HG03139 (cell line): ENCODE results near the gene C9orf57.
"Not testable (repeated sequence)": the region's sequence is repeated elsewhere in the genome, so short reads cannot be mapped to it uniquely, and the experiment has no call there.

Experiments used
- ATAC-seq: cut with Tn5 transposase; IDR thresholded peaks from one replicate; pipeline ENCODE4 v1.9.1; 2021; ENCODE audit not compliant: unreplicated experiment

Gene C9orf57

GRCh38 chr9:72025906-72026305 lies 34.5 kb downstream of the C9orf57 start:
- no peak for ATAC-seq

DNA sequence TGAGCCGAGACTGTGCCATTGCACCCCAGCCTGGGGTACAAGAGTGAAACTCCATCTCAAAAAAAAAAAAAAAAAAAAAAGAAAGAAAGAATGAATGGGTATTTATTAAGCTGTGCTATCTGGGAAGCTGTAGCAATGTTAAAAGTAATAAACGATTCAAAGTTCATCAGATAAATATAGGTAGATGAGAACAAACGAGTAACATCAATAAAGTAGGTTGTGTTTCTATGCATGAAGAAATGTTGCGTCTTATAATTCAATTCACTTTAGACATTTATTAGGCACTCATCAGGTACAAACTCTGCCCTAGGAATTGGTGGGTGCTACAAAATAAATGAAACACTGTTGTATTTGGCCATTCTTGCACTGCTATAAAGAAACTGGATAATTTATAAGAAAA lies 36.8 kb downstream of the C9orf57 start:
- ATAC-seq: no peak

- no peak for ATAC-seq
Observed at GRCh38 chr9:72022841-72023240, 37.6 kb downstream of the C9orf57 start.

DNA sequence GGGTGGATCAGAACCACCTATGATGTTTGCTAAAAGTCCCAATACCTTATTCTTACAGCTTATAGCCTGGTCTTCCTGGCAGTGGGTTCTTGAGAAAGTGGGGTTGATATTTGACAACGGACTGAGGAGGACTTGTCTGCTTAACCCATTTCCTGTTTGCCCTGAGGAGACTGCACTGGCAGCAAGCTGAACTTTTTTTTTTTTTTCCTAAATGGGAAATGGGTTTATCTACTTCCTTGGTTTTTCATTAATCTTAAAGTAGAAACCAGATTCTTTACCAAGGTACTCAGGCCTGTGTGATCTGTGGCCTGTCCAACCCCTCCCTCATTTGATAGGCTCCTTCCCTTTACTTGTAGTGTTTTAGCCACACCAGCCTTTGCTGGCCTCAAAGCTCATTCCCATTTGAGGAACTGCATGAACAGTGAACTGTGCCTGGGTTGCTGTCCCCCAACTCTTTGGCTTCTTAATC lies 47.1 kb downstream of the C9orf57 start:
- no peak for ATAC-seq

DNA sequence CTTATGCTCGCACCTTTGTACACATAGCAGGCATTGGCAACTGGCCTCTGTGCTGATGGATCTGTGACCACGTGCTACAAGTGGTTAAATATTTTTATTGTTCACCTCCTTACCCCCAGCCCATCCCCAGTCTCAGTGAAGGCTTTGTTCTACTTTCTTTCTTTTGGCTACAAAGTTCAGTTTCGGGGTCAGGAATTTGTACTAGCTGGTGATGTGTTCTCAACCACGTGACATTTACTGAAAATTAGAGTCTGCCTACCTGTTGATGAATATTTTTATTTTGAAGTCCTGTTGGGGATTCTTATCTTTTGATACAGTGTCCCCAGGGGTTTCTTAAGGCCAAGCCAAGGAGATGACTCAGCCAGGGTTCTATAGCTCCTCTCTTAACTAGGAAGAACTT lies 47.8 kb downstream of the C9orf57 start:
- ATAC-seq: no peak

- ATAC-seq: not testable (repeated sequence)
Observed at GRCh38 chr9:72007726-72008125, 52.7 kb downstream of the C9orf57 start.

- no peak for ATAC-seq
Observed at GRCh38 chr9:72006501-72006900, 53.9 kb downstream of the C9orf57 start.

DNA sequence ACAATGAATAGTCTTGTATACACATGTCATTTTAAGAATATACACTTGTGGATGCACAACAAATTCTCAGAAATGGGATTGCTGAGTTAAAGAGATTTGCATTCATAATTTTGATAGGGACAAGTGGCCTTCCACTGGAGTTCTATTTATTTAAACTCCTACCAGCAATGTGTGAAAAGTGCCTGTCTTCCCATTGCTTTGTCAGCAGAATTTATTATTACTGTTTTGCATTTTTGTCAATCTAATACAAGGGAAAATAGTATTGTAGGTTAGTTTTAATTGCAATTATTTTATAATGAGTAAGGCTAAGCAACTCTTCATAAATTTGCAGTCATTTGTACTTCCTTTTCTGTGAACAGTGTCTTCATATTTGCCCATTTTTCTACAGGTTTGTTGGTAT lies 55.0 kb downstream of the C9orf57 start:
- no peak for ATAC-seq
